Osteocyte (in vitro differentiated cells): ENCODE measurements around the gene DYNC1I1. TPM values are rescaled to one million over a fixed set of nuclear protein-coding genes. Genes with fewer than 3 reads are reported as not detected.

Experiments used
- DNase-seq: peaks from one replicate; pipeline ENCODE4 v3.0.0; 2021; ENCODE audit warnings: mixed read lengths; ENCODE audit not compliant: unreplicated experiment; ENCODE audit errors: extremely low spot score
- H3K27ac Mint-ChIP-seq: one replicate; pipeline ENCODE4 v1.8.0; 2021; ENCODE audit warnings: mild to moderate bottlenecking, mixed read lengths; ENCODE audit not compliant: unreplicated experiment
- H3K27me3 Mint-ChIP-seq: one replicate; pipeline ENCODE4 v1.8.0; 2021; ENCODE audit warnings: mixed read lengths; ENCODE audit not compliant: unreplicated experiment
- H3K36me3 Mint-ChIP-seq: one replicate; pipeline ENCODE4 v1.8.0; 2021; ENCODE audit warnings: mixed read lengths; ENCODE audit not compliant: unreplicated experiment
- H3K4me1 Mint-ChIP-seq: one replicate; pipeline ENCODE4 v1.8.0; 2021; ENCODE audit warnings: mixed read lengths; ENCODE audit not compliant: unreplicated experiment
- H3K4me3 Mint-ChIP-seq: one replicate; pipeline ENCODE4 v1.8.0; 2021; ENCODE audit warnings: mild to moderate bottlenecking, moderate library complexity, mixed read lengths; ENCODE audit not compliant: unreplicated experiment
- H3K9me3 Mint-ChIP-seq: one replicate; pipeline ENCODE4 v1.8.0; 2021; ENCODE audit warnings: mixed read lengths; ENCODE audit not compliant: unreplicated experiment
- total RNA-seq: library from RNA; stranded (reverse); gene quantifications from 2 replicates; pipeline ENCODE4 v1.2.1, GENCODE V29; 2021
- TF ChIP-seq, protein P1 (sequence below): fragments of 200-600 bp; sonication (generic); IDR thresholded peaks from 2 replicates; pipeline ENCODE4 v1.5.0; 2021; ENCODE audit warnings: antibody characterized with exemption, mild to moderate bottlenecking, moderate library complexity

The DYNC1I1 gene
- total RNA-seq, 1 donor from 2014 or later, result 43.3 TPM

DNA sequence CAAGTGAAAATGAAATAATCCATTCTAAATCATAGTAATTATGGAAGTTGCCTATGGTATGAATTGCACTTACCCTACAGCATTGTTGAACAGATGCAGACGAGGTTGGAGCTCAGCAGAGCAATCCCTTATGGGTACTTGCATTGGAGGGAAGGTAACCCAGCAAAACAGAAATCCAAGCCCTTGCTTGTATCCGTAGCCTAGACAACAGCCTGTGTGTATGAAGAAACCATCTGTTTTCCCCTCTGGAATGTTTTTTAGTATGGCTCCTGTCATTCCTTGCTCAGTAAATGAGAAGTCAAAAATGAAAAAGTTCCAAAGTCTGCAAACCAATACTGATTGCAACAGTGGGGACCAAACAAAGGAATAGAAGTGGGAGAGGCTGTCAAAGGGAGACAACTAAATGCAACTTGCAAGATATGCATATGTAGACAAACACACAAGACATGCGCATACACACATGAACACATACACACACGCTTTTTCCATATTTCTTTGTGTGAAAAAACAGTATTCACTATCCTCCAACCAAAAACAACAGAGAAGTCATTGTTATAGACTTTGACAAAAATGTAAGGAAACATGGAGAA, 260.8 kb downstream of the DYNC1I1 start:
- TF ChIP-seq, protein P1, sequence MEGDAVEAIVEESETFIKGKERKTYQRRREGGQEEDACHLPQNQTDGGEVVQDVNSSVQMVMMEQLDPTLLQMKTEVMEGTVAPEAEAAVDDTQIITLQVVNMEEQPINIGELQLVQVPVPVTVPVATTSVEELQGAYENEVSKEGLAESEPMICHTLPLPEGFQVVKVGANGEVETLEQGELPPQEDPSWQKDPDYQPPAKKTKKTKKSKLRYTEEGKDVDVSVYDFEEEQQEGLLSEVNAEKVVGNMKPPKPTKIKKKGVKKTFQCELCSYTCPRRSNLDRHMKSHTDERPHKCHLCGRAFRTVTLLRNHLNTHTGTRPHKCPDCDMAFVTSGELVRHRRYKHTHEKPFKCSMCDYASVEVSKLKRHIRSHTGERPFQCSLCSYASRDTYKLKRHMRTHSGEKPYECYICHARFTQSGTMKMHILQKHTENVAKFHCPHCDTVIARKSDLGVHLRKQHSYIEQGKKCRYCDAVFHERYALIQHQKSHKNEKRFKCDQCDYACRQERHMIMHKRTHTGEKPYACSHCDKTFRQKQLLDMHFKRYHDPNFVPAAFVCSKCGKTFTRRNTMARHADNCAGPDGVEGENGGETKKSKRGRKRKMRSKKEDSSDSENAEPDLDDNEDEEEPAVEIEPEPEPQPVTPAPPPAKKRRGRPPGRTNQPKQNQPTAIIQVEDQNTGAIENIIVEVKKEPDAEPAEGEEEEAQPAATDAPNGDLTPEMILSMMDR, result no peak
- Mint-ChIP-seq H3K27ac (no peak overlapping the region), H3K27me3 (no peaks in the 10 kb centered on the region), H3K36me3 (peaks cover 67% of the 10 kb centered on the region), H3K9me3 (no peaks in the 10 kb centered on the region), H3K4me3 (no peak overlapping the region), H3K4me1 (no peaks in the 10 kb centered on the region)
- no peak for DNase-seq

DNA sequence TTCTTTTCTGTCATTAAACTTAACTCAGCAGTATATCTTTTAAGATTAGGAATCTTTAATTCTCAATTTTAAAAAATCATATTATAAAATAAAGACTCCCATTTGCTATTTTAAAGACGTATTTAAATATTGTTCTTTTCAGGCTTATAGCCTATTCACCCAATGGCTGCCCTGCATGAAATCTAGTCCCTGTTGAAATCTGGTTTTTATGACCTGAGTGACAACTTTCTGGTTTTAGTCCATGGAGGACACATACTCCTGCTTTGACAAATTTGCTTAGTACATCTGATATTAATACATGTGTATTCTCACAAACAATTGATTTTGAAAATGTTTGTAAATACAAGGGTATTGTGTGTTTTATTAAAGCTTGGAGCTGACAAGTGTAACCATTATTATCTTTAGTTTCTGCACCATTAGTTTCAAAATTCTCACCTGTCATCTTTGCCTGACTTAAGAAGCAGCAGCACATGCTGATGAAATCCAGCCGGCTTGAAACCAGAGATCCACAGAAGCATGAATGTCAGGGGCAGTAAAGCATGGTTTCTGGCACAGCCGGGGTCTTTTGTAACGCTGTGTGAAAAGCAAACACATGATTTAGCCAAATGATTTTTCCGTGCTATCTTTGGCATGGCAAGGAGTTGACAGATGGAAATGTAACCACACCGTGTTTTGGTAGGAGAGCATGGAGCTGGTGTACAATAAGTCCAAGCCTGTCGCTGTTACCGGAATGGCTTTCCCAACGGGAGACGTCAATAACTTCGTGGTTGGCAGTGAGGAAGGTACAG, 262.8 kb downstream of the DYNC1I1 start:
- peaks cover 55% of the 10 kb centered on the region for H3K36me3 Mint-ChIP-seq
- TF ChIP-seq, protein P1, result no peak
- H3K4me1 Mint-ChIP-seq, result no peaks in the 10 kb centered on the region
- H3K9me3 Mint-ChIP-seq, result no peaks in the 10 kb centered on the region
- no peak overlapping the region for H3K4me3 Mint-ChIP-seq
- H3K27me3 Mint-ChIP-seq, result no peaks in the 10 kb centered on the region
- H3K27ac Mint-ChIP-seq, result no peak overlapping the region
- DNase-seq, result no peak

DNA sequence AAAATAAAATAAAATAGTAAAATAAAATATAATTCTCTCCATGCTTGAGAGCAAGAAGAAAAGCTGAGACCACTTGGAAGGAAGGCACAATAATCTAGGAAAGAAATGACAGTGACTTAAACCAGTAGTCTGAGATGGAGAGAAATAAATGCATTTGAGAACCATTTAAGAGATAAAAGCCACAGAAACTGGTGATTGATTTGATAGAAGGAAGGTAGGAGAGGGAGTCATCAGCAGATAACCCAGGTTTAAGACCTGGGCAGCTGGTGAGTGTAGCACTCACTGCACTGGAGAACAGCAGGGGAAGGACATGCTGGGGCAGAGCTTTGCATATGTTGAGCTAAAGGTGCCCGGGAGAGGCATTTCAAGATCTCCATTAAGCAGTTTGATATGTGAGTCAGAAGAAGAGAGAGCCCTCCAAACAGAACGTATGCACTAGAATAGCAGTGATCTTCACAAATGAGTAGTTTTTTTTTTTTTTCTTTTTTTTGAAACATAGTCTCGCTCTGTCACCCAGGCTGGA, 268.0 kb downstream of the DYNC1I1 start:
- peaks cover 30% of the 10 kb centered on the region for H3K36me3 Mint-ChIP-seq
- no peaks in the 10 kb centered on the region for H3K4me1 Mint-ChIP-seq
- TF ChIP-seq, protein P1, result no peak
- no peak overlapping the region for H3K4me3 Mint-ChIP-seq
- DNase-seq, result no peak
- no peak overlapping the region for H3K27ac Mint-ChIP-seq
- no peaks in the 10 kb centered on the region for H3K9me3 Mint-ChIP-seq
- no peaks in the 10 kb centered on the region for H3K27me3 Mint-ChIP-seq

DNA sequence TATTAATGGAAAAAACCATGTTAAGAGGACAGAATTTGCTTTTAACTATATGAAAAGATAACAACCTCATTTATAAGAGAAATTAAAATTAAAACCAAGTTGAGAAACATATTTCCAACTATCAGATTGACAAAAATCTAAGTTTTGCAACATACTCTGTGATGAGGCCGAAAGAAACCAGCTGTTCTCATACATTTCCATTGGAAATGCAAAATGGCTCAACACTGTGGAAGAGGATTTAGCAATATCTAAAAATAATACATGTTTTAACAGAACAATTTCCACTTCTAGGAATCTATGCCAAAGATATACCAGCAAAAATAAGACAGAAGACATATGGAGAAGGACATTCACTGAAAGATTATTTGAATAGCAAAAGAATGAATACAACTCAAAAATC, 268.8 kb downstream of the DYNC1I1 start:
- Mint-ChIP-seq H3K4me3 (no peak overlapping the region), H3K27me3 (no peaks in the 10 kb centered on the region), H3K36me3 (peaks cover 24% of the 10 kb centered on the region), H3K9me3 (no peaks in the 10 kb centered on the region), H3K4me1 (no peaks in the 10 kb centered on the region), H3K27ac (no peak overlapping the region)
- DNase-seq, result no peak
- TF ChIP-seq, protein P1, result no peak

DNA sequence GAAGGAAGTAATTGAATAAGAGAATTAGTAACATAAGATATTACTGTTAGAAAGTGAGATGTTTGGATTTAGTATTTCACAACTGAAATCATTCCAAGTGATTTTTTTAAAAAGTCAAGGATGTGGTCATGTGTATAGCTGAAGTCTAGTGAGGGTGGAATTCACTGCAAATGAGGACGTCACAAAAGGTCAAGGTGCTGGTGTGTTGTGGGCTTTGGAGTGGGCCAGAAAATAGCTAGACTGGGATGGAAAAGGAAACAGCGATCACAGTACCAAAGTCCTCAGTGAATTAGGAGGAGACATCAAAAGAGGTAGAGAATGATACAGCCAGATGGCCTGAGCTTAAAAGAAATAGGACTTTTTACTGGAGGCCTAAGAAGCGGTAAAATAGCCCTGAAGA, 272.8 kb downstream of the DYNC1I1 start:
- TF ChIP-seq, protein P1, result no peak
- no peak for DNase-seq
- H3K9me3 Mint-ChIP-seq, result no peaks in the 10 kb centered on the region
- H3K27me3 Mint-ChIP-seq, result no peaks in the 10 kb centered on the region
- H3K27ac Mint-ChIP-seq, result no peak overlapping the region
- H3K36me3 Mint-ChIP-seq, result peaks cover 15% of the 10 kb centered on the region
- no peaks in the 10 kb centered on the region for H3K4me1 Mint-ChIP-seq
- H3K4me3 Mint-ChIP-seq, result no peak overlapping the region
